Activated CD4-positive, CD25-positive, alpha-beta regulatory T cell treated with anti-CD3 and anti-CD28 coated beads, Interleukin-2, amount 50 U/mL, for 24 hours (primary cell): Measurements from ENCODE around the gene PIKFYVE.
"Not testable (repeated sequence)": the region's sequence is repeated elsewhere in the genome, so short reads cannot be mapped to it uniquely, and the experiment has no call there.

Source experiments
- ATAC-seq, 2 donors: fragments of 150-1000 bp; cut with Tn5 transposase; one replicate each; pipeline ENCODE4 v1.10.0; 2021; ENCODE audit warnings: mild to moderate bottlenecking in 1 of 2, moderate library complexity in 1 of 2

PIKFYVE gene

DNA sequence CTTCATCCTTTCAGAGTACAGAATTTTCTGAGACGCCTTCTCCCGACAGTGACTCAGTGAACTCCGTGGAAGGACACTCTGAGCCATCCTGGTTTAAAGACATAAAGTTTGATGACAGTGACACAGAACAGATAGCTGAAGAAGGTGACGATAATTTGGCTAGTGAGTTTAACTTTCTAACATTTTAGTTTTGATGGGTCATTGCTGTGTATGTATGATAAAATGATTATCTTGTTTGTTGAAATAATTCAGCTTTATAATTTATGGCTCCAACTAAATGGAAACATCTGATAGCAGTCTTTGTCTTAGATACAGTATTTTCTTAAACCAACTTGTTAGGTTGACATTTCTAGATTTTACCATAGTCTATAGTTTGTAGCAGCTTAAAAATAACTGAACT, 38.1 kb downstream of the PIKFYVE start:
- no peak for ATAC-seq

DNA sequence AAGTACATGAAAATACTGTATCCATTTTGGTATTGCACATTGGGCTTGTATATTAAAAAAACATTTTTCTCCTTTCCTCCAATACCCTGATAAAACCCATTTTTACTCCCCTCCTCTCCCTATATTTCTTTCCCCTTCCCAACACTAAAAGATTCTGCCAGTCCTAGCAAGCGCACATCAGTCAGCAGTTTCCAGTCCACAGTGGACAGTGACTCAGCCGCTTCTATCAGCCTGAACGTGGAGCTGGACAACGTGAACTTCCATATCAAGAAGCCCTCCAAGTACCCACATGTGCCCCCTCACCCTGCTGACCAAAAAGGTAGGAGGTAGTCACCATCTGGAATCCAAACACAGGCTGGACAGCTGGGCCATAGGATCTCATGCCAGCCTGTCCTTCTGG, 38.6 kb downstream of the PIKFYVE start:
- ATAC-seq = no peak

DNA sequence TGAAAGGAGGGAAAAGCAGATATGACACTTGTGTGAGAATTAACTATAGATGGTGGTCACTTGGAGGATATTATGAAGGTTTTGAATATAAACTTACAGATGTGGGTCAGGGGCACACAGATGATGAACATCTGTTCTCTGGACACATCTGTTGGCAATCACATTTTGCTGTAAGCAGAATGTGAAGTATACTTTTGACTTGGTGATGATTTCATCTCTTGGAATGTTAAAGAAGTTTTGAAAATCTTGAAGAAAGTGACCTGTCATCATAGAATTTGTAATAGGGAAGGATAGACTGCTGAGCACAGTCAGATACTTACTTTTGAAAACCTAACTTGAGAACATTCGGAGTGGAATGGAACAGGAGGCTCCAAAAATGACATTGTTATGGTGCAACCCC, 40.2 kb downstream of the PIKFYVE start:
- no peak for ATAC-seq

DNA sequence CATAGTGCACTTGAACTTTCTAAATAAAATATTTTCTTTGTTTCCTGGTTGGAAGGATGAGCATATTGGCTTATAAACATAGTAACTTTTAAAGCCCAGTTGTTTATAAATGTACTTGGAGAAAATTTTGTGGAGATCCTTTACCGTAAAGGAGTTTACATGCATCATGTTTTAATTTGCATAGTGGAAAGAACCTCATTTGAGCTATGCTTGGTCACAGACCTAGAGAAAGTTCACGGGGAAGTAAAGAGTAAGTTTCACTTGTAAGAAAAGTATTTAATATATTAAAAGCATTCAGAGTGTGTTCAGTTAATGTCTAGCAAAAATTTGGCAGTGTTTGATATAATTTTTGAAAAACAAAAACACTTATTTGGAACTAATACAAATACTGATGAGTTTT, 45.3 kb downstream of the PIKFYVE start:
- peak; percentile 49 to 50 for ATAC-seq

DNA sequence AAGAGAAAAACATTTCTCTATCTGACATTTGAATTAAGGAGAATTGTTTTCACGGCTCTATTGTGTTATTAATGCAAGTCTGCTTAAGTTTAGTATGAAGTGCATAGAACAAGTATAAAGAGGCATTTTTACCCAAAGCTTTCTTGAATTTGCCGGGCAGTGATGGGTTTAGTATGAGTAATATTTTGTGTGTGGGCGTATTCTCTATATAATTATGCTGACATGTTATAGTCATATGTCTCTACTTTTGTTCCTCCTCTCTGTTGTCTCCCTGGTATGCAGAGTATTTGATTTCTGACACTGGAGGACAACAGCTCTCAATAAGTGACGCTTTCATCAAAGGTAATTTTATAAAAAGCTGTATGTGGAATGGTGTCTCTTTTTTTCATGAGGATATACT, 45.9 kb downstream of the PIKFYVE start:
- ATAC-seq = peak; percentile 82 to 89

DNA sequence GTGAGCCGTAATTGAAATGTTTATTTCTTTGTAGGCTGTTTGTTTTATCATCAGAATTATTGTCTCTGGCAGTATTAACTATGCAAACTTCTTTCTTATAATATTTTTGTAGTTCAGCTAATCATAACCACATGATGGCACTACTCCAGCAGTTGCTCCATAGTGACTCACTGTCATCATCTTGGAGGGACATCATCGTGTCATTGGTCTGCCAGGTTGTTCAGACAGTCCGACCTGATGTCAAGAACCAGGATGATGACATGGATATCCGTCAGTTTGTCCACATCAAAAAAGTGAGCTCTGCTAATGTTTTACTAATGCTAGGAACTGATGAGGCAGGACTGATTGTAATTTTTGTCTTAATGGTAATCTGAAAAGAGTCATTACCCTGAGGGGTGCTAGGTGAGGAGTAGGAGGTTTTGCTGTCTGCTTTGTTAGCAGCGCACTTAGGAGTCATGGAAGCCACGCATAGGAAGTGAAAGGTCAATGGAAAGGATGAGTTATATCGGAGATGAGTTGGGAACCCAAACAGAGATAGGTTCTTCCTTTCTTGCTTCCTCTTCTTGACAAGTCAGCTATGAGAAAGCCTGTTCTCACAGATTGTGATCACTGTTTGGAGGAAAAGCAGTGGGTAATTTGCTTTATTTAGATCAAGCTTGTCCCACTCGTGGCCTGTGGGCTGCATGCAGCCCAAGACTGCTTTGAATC, 49.2 kb downstream of the PIKFYVE start:
- ATAC-seq = peak in 1 of 2 donors; percentile 34

DNA sequence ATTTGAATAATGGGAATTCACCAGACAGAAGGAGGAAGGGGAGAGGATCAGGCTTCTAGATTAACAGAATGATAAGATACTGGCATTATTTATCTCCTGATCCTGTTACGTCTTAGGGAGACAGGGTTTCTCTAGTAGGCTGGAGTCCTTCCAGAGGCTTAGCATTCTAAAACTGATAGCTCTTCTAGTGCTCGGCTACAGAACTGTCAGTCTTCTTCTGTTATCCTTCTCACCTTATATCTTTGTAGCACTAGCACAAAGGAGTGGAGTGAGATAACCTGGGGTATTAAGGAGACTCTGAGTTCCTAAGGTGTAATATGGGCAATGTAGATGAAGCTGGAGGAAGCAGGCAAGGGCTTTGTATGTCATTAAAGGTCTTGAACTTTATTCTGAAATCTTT, 52.1 kb downstream of the PIKFYVE start:
- no peak for ATAC-seq

DNA sequence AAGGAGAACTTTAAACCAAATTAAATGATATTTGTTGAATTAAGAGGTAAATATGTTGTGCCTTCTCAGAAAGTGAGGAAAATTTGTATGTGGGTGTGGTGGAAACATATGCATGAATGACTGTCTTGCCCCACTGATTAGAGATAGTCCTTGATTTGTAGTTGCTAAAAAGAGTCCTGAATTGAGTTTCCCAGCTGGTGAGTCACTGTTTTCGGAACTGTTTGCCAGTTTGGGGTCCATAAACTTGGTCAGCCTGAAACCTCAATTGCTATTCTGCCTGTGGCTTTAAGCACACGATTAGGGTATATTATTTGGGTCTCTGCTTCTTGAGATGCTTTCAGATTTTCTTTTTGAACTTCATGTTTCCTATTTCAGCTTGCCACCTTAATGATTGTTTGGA, 53.3 kb downstream of the PIKFYVE start:
- ATAC-seq = no peak

DNA sequence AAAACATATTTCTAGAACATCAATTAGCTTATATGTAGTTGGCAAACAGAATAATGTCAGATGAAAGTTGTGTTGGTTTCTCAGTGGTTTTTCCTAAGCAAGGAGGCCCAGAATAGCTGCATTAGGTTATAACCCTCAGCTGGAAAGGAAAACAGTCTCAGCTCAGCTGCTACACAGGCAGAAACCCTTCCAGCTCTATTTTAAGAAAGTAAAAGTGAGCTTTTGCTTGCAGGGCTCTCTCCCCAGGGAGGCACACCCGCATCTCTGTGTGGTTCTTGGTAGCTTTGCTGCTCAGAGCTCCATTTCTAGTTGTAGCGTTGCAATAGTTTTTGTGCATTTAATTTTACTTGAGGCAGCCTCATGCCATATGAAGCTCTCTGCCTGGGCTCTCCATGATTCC, 54.6 kb downstream of the PIKFYVE start:
- no peak for ATAC-seq

DNA sequence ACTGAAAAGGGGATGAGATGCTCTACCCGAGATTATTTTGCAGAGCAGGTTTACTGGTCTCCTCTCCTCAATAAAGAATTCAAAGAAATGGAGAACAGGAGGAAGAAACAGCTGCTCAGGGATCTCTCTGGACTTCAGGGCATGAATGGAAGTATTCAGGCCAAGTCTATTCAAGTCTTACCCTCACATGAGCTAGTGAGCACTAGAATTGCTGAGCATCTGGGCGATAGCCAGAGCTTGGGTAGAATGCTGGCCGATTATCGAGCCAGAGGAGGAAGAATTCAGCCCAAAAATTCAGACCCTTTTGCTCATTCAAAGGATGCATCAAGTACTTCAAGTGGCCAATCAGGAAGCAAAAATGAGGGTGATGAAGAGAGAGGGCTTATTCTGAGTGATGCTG, 60.0 kb downstream of the PIKFYVE start:
- ATAC-seq = no peak

DNA sequence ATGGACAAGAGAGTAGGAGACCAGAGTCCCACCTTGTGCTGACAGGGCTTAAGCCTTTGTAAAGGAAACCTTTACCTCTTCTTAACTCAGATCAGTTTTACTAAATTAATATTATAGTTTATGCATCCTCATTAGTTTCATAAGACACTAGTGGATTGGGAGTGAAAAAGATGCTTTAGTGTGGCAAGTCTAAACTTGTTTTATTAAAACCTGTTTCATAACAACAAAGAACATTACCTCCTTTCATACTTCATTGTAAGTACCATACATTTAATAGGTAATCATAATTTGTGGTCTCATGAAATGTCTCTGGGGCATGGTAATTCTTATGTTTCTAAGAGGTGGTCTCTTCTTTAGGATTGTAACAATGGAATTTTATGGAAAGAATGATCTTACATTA, 63.4 kb downstream of the PIKFYVE start:
- no peak for ATAC-seq

DNA sequence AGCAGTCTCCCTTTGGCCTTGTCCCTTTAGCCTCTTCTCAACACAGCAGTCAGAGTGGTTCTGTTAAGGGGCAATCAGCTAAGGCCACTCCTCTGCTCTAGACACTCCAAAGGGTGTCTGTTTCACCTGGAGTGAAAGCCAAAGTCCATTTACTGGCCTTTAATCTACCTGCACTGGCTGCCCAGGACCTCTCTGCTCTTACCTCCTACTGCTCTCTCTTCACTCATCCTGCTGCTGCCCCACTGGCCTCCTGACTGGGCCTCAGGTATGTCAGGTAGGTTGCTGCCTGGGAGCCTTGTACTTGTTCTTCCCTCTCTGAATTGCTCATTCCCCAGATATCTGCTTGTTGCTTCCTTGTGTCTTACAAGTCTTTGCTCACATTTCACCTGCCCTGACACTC, 68.2 kb downstream of the PIKFYVE start:
- no peak for ATAC-seq

DNA sequence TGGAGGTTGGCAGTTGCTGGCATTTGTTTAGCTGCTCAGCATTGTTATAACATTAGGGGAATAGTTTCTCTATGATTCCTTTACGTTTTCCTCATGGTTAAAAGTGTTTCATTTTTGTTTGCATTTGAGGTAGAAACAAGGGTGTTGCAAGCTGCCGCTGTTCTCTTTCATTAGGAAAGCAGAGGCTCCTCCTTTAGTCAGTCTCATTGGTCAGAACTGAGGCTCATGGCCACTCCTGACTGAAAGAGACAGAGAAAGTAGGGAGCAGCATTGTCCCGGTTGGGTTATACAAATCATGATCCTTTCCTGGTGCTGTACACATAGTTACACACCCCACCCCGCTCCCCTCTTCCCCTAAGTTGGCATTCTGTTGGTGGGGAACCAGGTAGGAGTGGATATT, 80.7 kb downstream of the PIKFYVE start:
- ATAC-seq = no peak

DNA sequence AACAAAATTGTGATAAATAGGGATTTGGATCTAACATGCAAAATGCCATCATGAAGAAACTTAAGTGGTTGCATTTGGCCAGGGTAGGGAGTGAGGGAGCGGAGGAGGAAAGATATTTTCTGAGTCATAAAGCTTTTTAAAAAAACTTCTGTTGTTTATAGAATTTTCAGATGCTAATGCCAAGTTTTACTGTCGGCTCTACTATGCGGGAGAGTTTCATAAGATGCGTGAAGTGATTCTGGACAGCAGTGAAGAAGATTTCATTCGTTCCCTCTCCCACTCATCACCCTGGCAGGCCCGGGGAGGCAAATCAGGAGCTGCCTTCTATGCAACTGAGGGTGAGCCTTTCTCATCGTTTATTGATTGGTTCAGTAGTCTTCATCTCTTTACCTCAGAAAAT, 84.6 kb downstream of the PIKFYVE start:
- ATAC-seq = no peak

DNA sequence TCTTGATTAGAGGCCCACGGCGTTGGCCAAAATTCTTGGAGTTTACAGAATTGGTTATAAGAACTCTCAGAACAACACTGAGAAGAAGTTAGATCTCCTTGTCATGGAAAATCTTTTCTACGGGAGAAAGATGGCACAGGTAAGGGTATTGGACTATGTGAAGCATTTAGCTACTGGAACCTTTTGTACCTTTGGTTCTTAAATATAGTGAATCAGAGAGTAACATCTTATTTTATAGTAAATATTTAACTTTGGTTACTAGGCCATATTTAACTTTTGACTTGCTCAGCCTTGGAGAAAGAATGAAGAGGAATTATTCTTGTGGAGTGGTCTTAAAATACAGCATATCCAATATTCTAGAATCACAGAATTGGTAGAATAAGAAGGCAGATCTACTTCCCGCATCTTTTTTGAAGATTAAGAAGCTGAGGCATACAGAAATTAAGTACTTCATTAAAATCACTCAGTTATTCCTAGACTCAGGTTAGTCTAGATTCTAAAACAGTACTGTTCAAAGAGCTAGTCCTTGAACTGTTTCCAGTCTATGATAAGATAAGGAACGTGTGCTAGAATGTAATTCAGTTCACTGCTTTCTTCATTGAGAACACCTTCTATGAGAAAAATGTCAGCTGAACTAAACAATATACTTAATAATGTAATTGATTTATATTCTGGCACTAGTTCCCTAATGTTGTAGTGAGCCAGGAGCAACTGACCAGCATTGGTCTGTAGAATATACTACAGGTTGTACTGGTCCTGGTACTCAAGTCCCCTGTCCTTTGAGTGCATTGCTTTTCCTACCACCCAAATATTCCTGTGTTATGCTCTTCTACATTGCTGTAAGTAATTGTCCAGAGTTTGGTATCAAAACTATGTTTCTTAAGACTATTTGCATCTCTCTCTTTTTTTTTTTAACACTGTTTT, 86.9 kb downstream of the PIKFYVE start:
- ATAC-seq = no peak

DNA sequence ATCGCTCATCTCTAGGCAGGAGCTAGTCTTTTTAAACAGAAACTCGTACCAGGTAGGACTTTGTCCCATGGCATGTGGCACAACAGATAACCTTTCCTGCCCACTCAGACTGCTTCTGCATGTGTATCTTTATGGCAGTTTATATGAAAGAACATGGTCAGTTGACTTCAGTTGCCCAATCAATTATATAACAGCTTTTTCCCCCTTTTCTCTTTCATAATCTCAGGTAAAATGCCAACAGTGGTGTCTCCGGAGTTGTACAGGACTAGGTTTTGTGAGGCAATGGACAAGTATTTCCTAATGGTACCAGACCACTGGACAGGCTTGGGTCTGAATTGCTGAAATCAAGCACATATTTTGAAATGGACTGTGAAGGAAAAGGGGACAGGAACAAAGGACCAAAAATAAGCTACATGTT, 88.9 kb downstream of the PIKFYVE start:
- no peak for ATAC-seq

DNA sequence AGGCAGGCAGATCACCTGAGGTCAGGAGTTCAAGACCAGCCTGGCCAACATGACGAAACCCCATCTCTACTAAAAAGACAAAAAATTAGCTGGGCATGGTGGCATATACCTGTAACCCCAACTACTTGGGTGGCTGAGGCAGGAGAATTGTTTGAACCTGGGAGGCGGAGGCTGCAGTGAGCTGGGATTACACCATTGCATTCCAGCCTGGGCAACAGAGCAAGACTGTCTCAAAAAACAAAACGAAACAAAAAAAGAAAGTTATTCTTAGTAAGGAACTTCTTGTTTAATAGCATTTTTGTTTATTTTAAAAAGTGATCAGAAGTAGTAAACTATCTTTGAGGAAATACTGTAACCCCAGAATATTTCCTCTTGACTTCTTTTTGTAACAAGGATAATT, 90.4 kb downstream of the PIKFYVE start:
- not testable (repeated sequence) for ATAC-seq

DNA sequence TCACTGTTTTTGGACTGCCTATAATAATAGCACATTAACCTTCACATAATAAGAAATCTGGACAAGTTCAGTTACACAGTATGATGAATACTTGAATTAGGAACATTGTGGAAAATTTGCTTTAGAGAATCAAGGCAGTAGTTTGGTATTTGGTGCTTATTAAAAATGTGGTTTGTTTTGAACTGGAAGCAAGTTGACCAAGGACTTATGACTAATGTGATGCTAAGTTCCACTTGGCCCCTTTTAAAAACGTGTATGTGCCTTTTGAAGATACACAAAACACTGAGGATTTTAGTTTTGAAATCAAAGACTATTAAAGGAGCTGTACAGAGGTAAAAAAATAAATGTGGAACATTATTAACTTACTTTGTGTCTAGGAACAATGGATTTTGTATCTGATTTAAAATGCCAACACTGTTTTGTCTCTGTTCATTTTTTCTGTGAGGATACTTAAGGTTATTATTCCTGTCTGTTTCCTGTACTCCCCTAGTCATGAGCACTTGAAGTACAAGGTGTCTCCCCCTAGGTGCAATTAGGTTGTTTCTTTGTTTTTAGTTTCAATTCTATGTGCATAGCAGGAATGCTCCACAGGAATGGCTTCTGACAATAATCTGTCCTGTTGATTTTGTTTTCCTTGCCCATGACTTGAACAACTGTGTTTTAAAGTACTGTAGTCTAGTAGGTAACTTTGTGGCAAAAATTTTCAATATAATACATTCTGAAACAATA, 91.0 kb downstream of the PIKFYVE start:
- no peak for ATAC-seq

DNA sequence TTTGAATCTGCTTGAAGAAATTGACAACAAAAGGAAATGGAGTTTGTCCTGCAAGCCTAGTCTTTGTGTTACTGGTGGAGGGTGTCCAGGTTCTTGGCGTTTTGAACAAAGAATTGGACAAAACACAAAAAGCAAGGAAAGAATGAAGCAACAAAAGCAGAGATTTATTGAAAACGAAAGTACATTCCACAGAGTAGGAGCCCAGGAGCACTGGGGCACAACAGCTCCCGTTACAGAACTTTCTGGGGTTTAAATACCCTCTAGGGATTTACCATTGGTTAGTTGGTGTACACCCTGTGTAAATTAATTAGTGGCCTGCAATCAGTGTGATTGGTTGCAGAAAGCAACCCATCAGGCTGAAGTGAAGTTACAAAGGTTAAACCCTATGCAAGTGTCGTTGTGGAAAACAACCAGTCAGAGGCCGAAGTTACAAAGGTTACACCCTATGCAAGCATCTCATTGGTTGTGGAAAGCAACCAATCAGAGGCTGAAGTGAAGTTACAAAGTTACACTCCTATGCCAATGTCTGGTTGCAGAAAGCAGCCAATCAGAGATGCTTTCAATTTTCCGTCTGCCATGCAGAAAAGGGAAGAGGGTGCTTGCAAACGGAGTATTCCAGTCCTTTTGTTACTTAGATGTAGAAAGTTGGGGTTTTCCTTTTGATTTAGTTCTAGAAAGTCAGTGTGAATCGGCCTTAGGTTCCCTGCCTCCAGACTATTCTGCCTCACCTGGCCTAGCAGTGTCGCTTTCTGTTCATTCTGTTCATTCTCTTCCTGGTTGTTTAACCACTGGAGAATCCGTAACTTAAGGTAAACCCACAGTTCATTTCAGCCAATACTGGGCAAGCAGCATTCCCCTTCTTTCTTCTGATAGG, 92.9 kb downstream of the PIKFYVE start:
- no peak for ATAC-seq

DNA sequence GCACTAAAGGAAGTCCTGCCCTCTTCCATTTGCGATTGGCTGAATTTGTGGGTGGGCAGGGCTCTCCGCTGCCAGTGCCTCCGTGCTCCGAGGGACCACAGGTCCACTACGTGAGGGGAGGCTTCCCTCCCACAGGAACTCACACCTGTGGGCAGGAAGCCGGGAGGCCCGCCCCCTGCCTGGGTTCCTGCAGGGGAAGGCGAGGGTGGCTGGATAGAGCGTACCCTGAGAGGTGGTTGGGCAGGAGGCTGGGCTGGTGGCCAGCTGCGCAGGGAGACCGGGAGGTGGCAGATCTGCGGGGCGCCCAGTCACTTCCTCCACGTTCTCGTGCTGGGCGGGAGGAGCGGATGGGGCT, 93.6 kb downstream of the PIKFYVE start:
- ATAC-seq = no peak

DNA sequence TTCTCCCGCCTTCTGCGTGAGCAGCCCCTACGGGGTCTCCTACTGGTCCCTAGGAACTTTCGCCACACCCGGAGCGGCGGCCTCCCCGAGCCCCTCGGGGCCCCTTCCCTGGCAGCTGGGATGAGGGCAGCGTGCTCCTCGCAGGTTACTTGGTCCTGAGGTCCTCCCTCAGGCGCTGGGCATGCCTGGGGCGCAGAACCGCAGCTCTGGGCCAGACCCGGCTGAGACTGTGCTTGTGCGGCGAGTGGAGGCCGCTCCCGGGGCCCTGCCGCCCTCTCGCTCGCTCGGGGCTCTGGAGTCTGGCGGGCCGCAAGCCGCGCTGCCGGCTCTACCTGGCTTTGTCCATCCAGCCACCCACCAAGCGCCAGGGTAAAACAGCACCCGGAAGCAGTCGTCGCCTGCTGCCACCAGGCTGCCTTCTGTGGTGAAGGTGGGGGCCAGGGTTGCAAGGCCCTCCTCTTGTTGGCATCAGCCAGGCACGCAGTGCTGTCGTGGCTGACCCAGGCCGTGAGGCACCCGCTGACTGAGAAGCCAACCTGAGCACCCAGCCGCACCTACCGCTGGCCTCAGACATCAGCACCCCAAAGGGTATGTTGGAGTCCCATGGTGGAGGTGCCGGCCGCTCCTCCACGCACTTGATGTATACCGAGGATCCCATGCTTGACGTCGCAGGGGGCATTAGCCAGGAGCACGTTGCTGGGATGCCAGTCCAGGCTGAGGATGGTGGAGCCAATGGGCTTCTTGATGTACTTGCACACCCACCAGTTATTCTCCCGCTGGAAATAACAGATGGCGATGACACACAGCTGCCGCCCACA, 94.4 kb downstream of the PIKFYVE start:
- ATAC-seq = no peak

DNA sequence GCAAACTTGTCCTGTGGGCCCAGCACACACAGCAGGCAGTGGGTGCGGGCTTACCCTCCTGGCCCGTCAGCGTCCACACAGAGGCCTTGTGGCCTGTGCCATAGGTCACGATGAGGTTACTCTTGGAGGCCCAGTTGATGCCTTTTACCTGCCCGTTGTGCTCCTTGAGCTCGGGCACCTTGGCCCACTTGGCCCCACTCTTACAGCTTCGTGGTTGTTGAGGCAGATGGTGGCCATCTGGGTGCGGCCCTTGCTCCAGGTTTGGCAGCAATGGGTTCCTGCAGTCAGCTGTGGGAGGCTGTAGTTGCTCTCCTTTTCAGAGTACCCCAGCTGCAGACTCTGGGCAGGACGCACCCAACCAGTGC, 95.0 kb downstream of the PIKFYVE start:
- ATAC-seq = no peak
